GM23248 (cell line): ENCODE results near the gene CCDC15.

Source experiments
- EZH2 ChIP-seq: fragments of 200-600 bp; sonication (generic); IDR thresholded peaks from 2 replicates; pipeline ENCODE4 v1.6.1; 2018; ENCODE audit warnings: antibody characterized with exemption, mild to moderate bottlenecking; ENCODE audit not compliant: insufficient read depth, poor library complexity, severe bottlenecking
- EZH2phosphoT487 ChIP-seq: fragments of 200-600 bp; sonication (generic); IDR thresholded peaks from 2 replicates; pipeline ENCODE4 v1.6.1; 2018; ENCODE audit warnings: antibody characterized with exemption, moderate library complexity, mild to moderate bottlenecking, low read depth; ENCODE audit not compliant: insufficient read depth

DNA sequence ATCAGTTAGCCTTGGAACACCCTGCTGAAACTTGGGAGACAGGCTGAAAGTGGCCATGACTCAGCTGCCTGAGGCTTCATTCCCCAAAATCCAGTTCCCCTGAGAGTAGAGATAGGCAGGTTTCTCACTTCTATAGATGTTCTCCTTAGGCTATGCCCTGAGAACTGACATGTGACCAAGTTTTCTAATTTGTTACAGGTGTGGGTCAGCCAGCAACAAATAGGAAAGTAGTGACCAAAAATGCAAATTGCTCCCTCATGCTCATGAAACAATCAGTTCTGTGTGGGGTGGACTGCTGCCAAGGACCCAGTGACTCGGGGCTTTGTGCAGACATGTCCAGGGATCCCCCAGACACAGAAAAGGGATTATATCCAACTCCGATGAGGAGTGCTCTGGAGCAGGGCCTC is 7.3 kb upstream of the CCDC15 start:
- TF ChIP-seq EZH2 = no peak
- TF ChIP-seq EZH2phosphoT487 = no peak
